HCT116 (cell line): Measurements from ENCODE around the gene KCNK15. TPM values are rescaled to one million over a fixed set of nuclear protein-coding genes. Genes with fewer than 3 reads are reported as not detected.

Experiments used
- ATAC-seq: fragments of 200-7000 bp; cut with Tn5 transposase; 2 replicates; pipeline ENCODE4 v1.9.1; 2020; ENCODE audit warnings: mild to moderate bottlenecking, moderate library complexity
- BruUV-seq: library from RNA; stranded (reverse); fragments of 400-500 nt; replicated peaks from 2 replicates; lab custom pipeline; 2021; lab: Mats Ljungman, UMichigan
- CTCF ChIA-PET: fragments of 300-600 bp; sonication (Branson Sonifier 250); formaldehyde crosslinking; loops from one replicate; lab custom pipeline; 2021; ENCODE audit warnings: antibody characterized with exemption; lab: Charles Lee
- POLR2A ChIA-PET: fragments of 300-600, 350-600 bp; sonication (Branson Sonifier 250); formaldehyde crosslinking; loops from one replicate; lab custom pipeline; 2021; ENCODE audit warnings: antibody characterized with exemption; lab: Charles Lee
- RAD21 ChIA-PET, 2 experiments: fragments of 300-600 bp; sonication (Branson Sonifier 250); formaldehyde crosslinking; loops; one replicate each; lab custom pipeline; 2023; ENCODE audit warnings: low total read pairs in 2 of 2; ENCODE audit not compliant: uncharacterized antibody in 2 of 2, unreplicated experiment in 2 of 2, low non-redundant PET in 1 of 2; lab: Charles Lee
- DNase-seq: peaks from one replicate; pipeline ENCODE4 v3.0.0-alpha.2; 2010; ENCODE audit warnings: low read depth, low spot score
- H2AFZ ChIP-seq: fragments of 200-600 bp; shearing (Covaris generic), sonication (generic); 2 replicates; pipeline ENCODE4 v1.6.1; 2017; ENCODE audit warnings: low read depth, mixed run types, mixed read lengths, antibody characterized with exemption, low read length; ENCODE audit not compliant: poor library complexity, severe bottlenecking
- H3K27ac ChIP-seq: 2 replicates; pipeline ENCODE4 v1.5.1; 2012; ENCODE audit warnings: low read depth, low read length
- H3K27me3 ChIP-seq: fragments of 200-600 bp; sonication (generic); 2 replicates; pipeline ENCODE4 v1.6.1; 2016; ENCODE audit warnings: mixed run types, low read length, mixed read lengths; ENCODE audit not compliant: insufficient read depth
- H3K36me3 ChIP-seq, 2 experiments: fragments of 200-500 bp in 1 of 2; fragments of 200-600 bp in 1 of 2; sonication (Bioruptor generic) in 1 of 2; sonication (generic) in 1 of 2; 2 replicates each; pipeline versions ENCODE4 v1.5.1 to v1.6.1; 2014 to 2016; ENCODE audit warnings: low read length in 2 of 2, inconsistent platforms in 1 of 2, mixed read lengths in 1 of 2, mixed run types in 1 of 2; ENCODE audit not compliant: insufficient read depth in 2 of 2, control insufficient read depth in 1 of 2
- H3K4me1 ChIP-seq, 2 experiments: fragments of 200-600 bp in 1 of 2; sonication (generic) in 1 of 2; 2 replicates each; pipeline versions ENCODE4 v1.5.1 to v1.6.1; 2012 to 2017; ENCODE audit warnings: low read length in 2 of 2, inconsistent platforms in 1 of 2, mild to moderate bottlenecking in 1 of 2, mixed read lengths in 1 of 2, mixed run types in 1 of 2, moderate library complexity in 1 of 2; ENCODE audit not compliant: insufficient read depth in 2 of 2, control insufficient read depth in 1 of 2
- H3K4me2 ChIP-seq: fragments of 200-600 bp; sonication (generic); 2 replicates; pipeline ENCODE4 v1.6.1; 2017; ENCODE audit warnings: mixed run types, low read length, mixed read lengths
- H3K4me3 ChIP-seq, 2 experiments: fragments of 200-600 bp in 1 of 2; sonication (generic) in 1 of 2; replicated peaks in 1 of 2; 2 replicates each; pipeline ENCODE4 v1.5.1; 2011 to 2016; ENCODE audit warnings: low read length in 2 of 2, control low read depth in 1 of 2, low read depth in 1 of 2, mild to moderate bottlenecking in 1 of 2, mixed read lengths in 1 of 2, mixed run types in 1 of 2
- H3K79me2 ChIP-seq: fragments of 200-600 bp; sonication (generic); 2 replicates; pipeline ENCODE4 v1.6.1; 2017; ENCODE audit warnings: mild to moderate bottlenecking, mixed run types, low read length, moderate library complexity, mixed read lengths; ENCODE audit not compliant: insufficient read depth
- H3K9ac ChIP-seq: fragments of 200-600 bp; sonication (generic); 2 replicates; pipeline ENCODE4 v1.6.1; 2016; ENCODE audit warnings: low read length, mixed read lengths
- H3K9me2 ChIP-seq: fragments of 200-600 bp; sonication (generic), shearing (Covaris generic); 2 replicates; pipeline ENCODE4 v1.6.1; 2017; ENCODE audit warnings: mixed run types, mild to moderate bottlenecking, moderate library complexity; ENCODE audit not compliant: insufficient read depth
- H3K9me3 ChIP-seq, 2 experiments: fragments of 200-500 bp in 1 of 2; fragments of 200-600 bp in 1 of 2; sonication (Bioruptor generic) in 1 of 2; sonication (generic) in 1 of 2; 2 replicates each; pipeline ENCODE4 v1.6.1; 2014 to 2017; ENCODE audit warnings: low read length in 2 of 2, mixed read lengths in 2 of 2, inconsistent platforms in 1 of 2, low read depth in 1 of 2, mild to moderate bottlenecking in 1 of 2, mixed run types in 1 of 2, moderate library complexity in 1 of 2; ENCODE audit not compliant: control insufficient read depth in 1 of 2, insufficient read depth in 1 of 2
- H4K20me1 ChIP-seq: fragments of 200-600 bp; sonication (generic), shearing (Covaris generic); 2 replicates; pipeline ENCODE4 v1.6.1; 2017; ENCODE audit warnings: mixed run types, mild to moderate bottlenecking, moderate library complexity; ENCODE audit not compliant: insufficient read depth
- ATF3 ChIP-seq: IDR thresholded peaks from 2 replicates; pipeline ENCODE4 v1.6.1; 2012
- CBX3 ChIP-seq: IDR thresholded peaks from 2 replicates; pipeline ENCODE4 v1.6.1; 2012; ENCODE audit warnings: low read depth
- EGR1 ChIP-seq: IDR thresholded peaks from 2 replicates; pipeline ENCODE4 v1.6.1; 2012; ENCODE audit warnings: low read depth
- EZH2phosphoT487 ChIP-seq: fragments of 200-600 bp; IDR thresholded peaks from 2 replicates; pipeline ENCODE4 v1.6.1; 2018; ENCODE audit warnings: antibody characterized with exemption, borderline replicate concordance
- FOSL1 ChIP-seq: IDR thresholded peaks from 2 replicates; pipeline ENCODE4 v1.6.1; 2012; ENCODE audit warnings: low read depth
- JUND ChIP-seq: IDR thresholded peaks from 2 replicates; pipeline ENCODE4 v1.6.1; 2012
- MAX ChIP-seq: IDR thresholded peaks from 2 replicates; pipeline ENCODE4 v1.6.1; 2012
- POLR2AphosphoS5 ChIP-seq: IDR thresholded peaks from 2 replicates; pipeline ENCODE4 v1.6.1; 2011; ENCODE audit warnings: mild to moderate bottlenecking, low read depth, low read length, moderate library complexity
- RAD21 ChIP-seq: IDR thresholded peaks from 2 replicates; pipeline ENCODE4 v1.6.1; 2012; ENCODE audit warnings: low read depth, mild to moderate bottlenecking
- REST ChIP-seq: IDR thresholded peaks from 2 replicates; pipeline ENCODE4 v1.6.1; 2012; ENCODE audit warnings: low read depth
- SP1 ChIP-seq: IDR thresholded peaks from 2 replicates; pipeline ENCODE4 v1.6.1; 2012; ENCODE audit warnings: low read depth
- TCF7L2 ChIP-seq: IDR thresholded peaks from 2 replicates; pipeline ENCODE4 v1.7.0; 2011; ENCODE audit warnings: borderline replicate concordance, inconsistent platforms; ENCODE audit not compliant: insufficient read depth, insufficient read length; ENCODE audit errors: extremely low read depth
- YY1 ChIP-seq: IDR thresholded peaks from 2 replicates; pipeline ENCODE4 v1.6.1; 2011; ENCODE audit warnings: low read length, low read depth, moderate library complexity, mild to moderate bottlenecking; ENCODE audit not compliant: insufficient replicate concordance; ENCODE audit errors: extremely low read depth
- ZBTB33 ChIP-seq: IDR thresholded peaks from 2 replicates; pipeline ENCODE4 v1.6.1; 2011; ENCODE audit warnings: mild to moderate bottlenecking, low read length, moderate library complexity; ENCODE audit not compliant: insufficient replicate concordance; ENCODE audit errors: extremely low read depth
- ZFX ChIP-seq: fragments of 450-650 bp; IDR thresholded peaks from 2 replicates; pipeline ENCODE4 v1.6.1; 2017
- ZNF274 ChIP-seq: fragments of 200-500 bp; sonication (Bioruptor generic); IDR thresholded peaks from 2 replicates; pipeline ENCODE4 v1.6.1; 2014; ENCODE audit warnings: mild to moderate bottlenecking, low read depth, low read length, inconsistent platforms
- intact Hi-C: fragments of 100-400 bp; cut with micrococcal nuclease; formaldehyde crosslinking; loops from 2 replicates; pipeline ENCODE4 v1.10.0; 2022
- total RNA-seq: library from RNA; stranded (reverse); gene quantifications from one replicate; pipeline ENCODE4 v1.2.1, GENCODE V29; 2021; ENCODE audit not compliant: unreplicated experiment

KCNK15 gene
- total RNA-seq, 1 experiment from 2014 or later, result not detected

- TF ChIP-seq EGR1 (no peak), ZFX (no peak), ATF3 (no peak), CBX3 (no peak), EZH2phosphoT487 (no peak), JUND (no peak), MAX (no peak), POLR2AphosphoS5 (no peak), REST (no peak), TCF7L2 (no peak), FOSL1 (no peak), SP1 (no peak), YY1 (no peak), RAD21 (no peak), ZBTB33 (no peak), ZNF274 (no peak)
- ChIA-PET RAD21 (interaction anchor here (0.6 to 1.9 kb wide), 6 partner anchors 62 to 477 kb away, joined by 3 to 7 read pairs (median 4); no protein-coding TSS in a partner anchor), POLR2A (interaction anchor here (0.9 to 1.8 kb wide), 3 partner anchors 19 to 119 kb away, joined by 3 to 5 read pairs (median 4); no protein-coding TSS in a partner anchor), CTCF (interaction anchor here (0.7 to 2.3 kb wide), 24 partner anchors 9 to 542 kb away, joined by 3 to 20 read pairs (median 5); partner anchors contain the start of genes CCN5, PABPC1L and YWHAB)
- H3K79me2 ChIP-seq, result no peaks in the 10 kb centered on the region
- H3K36me3 ChIP-seq, result no peaks in the 10 kb centered on the region
- no peaks in the 10 kb centered on the region for H3K9me2 ChIP-seq
- ATAC-seq, result 0 out of 2 replicates have a peak, but pooled peaks have one; percentile 31
- no peaks in the 10 kb centered on the region for H4K20me1 ChIP-seq
- peak; percentile 18 for DNase-seq
- H3K27me3 ChIP-seq, result no peaks in the 10 kb centered on the region
- H2AFZ ChIP-seq, result no peak overlapping the region
- no peak overlapping the region for H3K9ac ChIP-seq
- intact Hi-C loops, result no loop called here
- no TSS peak for BruUV-seq
- no peak overlapping the region; the same call in 1 of the 2 replicates for H3K4me2 ChIP-seq
- H3K4me3 ChIP-seq, result no peak overlapping the region
- H3K27ac ChIP-seq, result no peak overlapping the region
- peaks cover 8 to 12% of the 10 kb centered on the region in 2 experiments; a peak in 3 of 4 replicates for H3K4me1 ChIP-seq
- H3K9me3 ChIP-seq, result no peaks in the 10 kb centered on the region
Observed at GRCh38 chr20:44748005-44748370, 2.3 kb downstream of the KCNK15 start.
